Mesenchymal stem cell (in vitro differentiated cells and primary cell): ENCODE results near the gene PIK3R5.

Source experiments
- DNase-seq: peaks from one replicate; pipeline ENCODE4 v3.0.0-alpha.2; 2013
- H2AFZ ChIP-seq: one replicate; pipeline ENCODE4 v1.6.1; 2013; ENCODE audit warnings: low read depth, mild to moderate bottlenecking, control low read depth, inconsistent platforms, low read length, moderate library complexity
- H2AK5ac ChIP-seq: 2 replicates; pipeline ENCODE4 v1.6.1; 2013; ENCODE audit warnings: low read length, moderate library complexity, mild to moderate bottlenecking, inconsistent platforms; ENCODE audit not compliant: severe bottlenecking
- H2BK120ac ChIP-seq: one replicate; pipeline ENCODE4 v1.6.1; 2013; ENCODE audit warnings: low read depth, mild to moderate bottlenecking, inconsistent platforms, low read length, moderate library complexity
- H2BK12ac ChIP-seq, 2 experiments: one replicate each; pipeline ENCODE4 v1.6.1; 2013; ENCODE audit warnings: inconsistent platforms in 2 of 2, low read length in 2 of 2, mild to moderate bottlenecking in 2 of 2, moderate library complexity in 2 of 2, control low read depth in 1 of 2
- H2BK15ac ChIP-seq: one replicate; pipeline ENCODE4 v1.6.1; 2013; ENCODE audit warnings: mild to moderate bottlenecking, low read depth, inconsistent platforms; ENCODE audit not compliant: poor library complexity, severe bottlenecking
- H2BK5ac ChIP-seq: 2 replicates; pipeline ENCODE4 v1.6.1; 2013; ENCODE audit warnings: low read depth, mild to moderate bottlenecking, low read length, control low read depth, inconsistent platforms; ENCODE audit not compliant: poor library complexity, severe bottlenecking
- H3K14ac ChIP-seq, 2 experiments: one replicate each; pipeline ENCODE4 v1.6.1; 2013; ENCODE audit warnings: inconsistent platforms in 2 of 2, low read length in 2 of 2, control low read depth in 1 of 2, mild to moderate bottlenecking in 1 of 2, moderate library complexity in 1 of 2
- H3K18ac ChIP-seq, 2 experiments: one replicate each; pipeline ENCODE4 v1.6.1; 2013; ENCODE audit warnings: inconsistent platforms in 2 of 2, low read length in 2 of 2, control low read depth in 1 of 2, low read depth in 1 of 2, mild to moderate bottlenecking in 1 of 2
- H3K23ac ChIP-seq, 2 experiments: one replicate each; pipeline ENCODE4 v1.6.1; 2013; ENCODE audit warnings: inconsistent platforms in 2 of 2, low read length in 2 of 2, mild to moderate bottlenecking in 2 of 2, moderate library complexity in 2 of 2, control low read depth in 1 of 2
- H3K27ac ChIP-seq: 2 replicates; pipeline ENCODE4 v1.5.1; 2013; ENCODE audit warnings: mild to moderate bottlenecking, moderate library complexity, low read length, control low read depth, inconsistent platforms; ENCODE audit not compliant: poor library complexity, severe bottlenecking
- H3K27me3 ChIP-seq, 2 experiments: 2 replicates each; pipeline versions ENCODE4 v1.6.1 to v1.7.0; 2013; ENCODE audit warnings: low read length in 2 of 2, mild to moderate bottlenecking in 2 of 2, moderate library complexity in 2 of 2, control low read depth in 1 of 2, inconsistent platforms in 1 of 2; ENCODE audit not compliant: control insufficient read depth in 1 of 2, insufficient read depth in 1 of 2
- H3K36me3 ChIP-seq, 2 experiments: 2 replicates each; pipeline versions ENCODE4 v1.6.1 to v1.7.0; 2013; ENCODE audit warnings: low read length in 2 of 2, control low read depth in 1 of 2, inconsistent platforms in 1 of 2, low read depth in 1 of 2, mild to moderate bottlenecking in 1 of 2; ENCODE audit not compliant: insufficient read depth in 2 of 2, control insufficient read depth in 1 of 2
- H3K4ac ChIP-seq, 2 experiments: one replicate each; pipeline ENCODE4 v1.6.1; 2013; ENCODE audit warnings: inconsistent platforms in 2 of 2, low read length in 2 of 2, mild to moderate bottlenecking in 2 of 2, moderate library complexity in 2 of 2, control low read depth in 1 of 2, low read depth in 1 of 2
- H3K4me1 ChIP-seq: 2 replicates; pipeline ENCODE4 v1.6.1; 2013; ENCODE audit warnings: low read depth, low read length, control low read depth; ENCODE audit not compliant: control insufficient read depth, insufficient read depth
- H3K4me2 ChIP-seq: 2 replicates; pipeline ENCODE4 v1.6.1; 2013; ENCODE audit warnings: low read length, mild to moderate bottlenecking, inconsistent platforms; ENCODE audit not compliant: poor library complexity, severe bottlenecking
- H3K4me3 ChIP-seq, 2 experiments: 2 replicates each; pipeline versions ENCODE4 v1.5.1 to v1.7.0; 2013; ENCODE audit warnings: low read length in 2 of 2, mild to moderate bottlenecking in 2 of 2, control low read depth in 1 of 2, low read depth in 1 of 2; ENCODE audit not compliant: insufficient read depth in 1 of 2
- H3K79me1 ChIP-seq: replicated peaks from 2 replicates; pipeline ENCODE4 v1.6.1; 2013; ENCODE audit warnings: mild to moderate bottlenecking, control low read depth, low read length, inconsistent platforms; ENCODE audit not compliant: poor library complexity, severe bottlenecking
- H3K9ac ChIP-seq: 2 replicates; pipeline ENCODE4 v1.7.0; 2013; ENCODE audit warnings: mild to moderate bottlenecking, low read length, moderate library complexity
- H3K9me3 ChIP-seq: 2 replicates; pipeline ENCODE4 v1.7.0; 2013; ENCODE audit warnings: mild to moderate bottlenecking, low read length; ENCODE audit not compliant: control insufficient read depth
- H4K8ac ChIP-seq: one replicate; pipeline ENCODE4 v1.6.1; 2013; ENCODE audit warnings: inconsistent platforms, mild to moderate bottlenecking, low read length, moderate library complexity
- H4K91ac ChIP-seq: one replicate; pipeline ENCODE4 v1.6.1; 2013; ENCODE audit warnings: mild to moderate bottlenecking, low read length, inconsistent platforms
- WGBS: methylation state at CpG from one replicate; pipeline ENCODE4 v1.1.7; 2013; ENCODE audit warnings: mixed read lengths; 5-methylcytosine and 5-hydroxymethylcytosine counted together

The PIK3R5 gene

GRCh38 chr17:8939496-8940334 lies 25.8 kb downstream of the PIK3R5 start:
- no peak overlapping the region for H2BK5ac ChIP-seq
- H3K14ac ChIP-seq, result no peak overlapping the region
- H3K79me1 ChIP-seq, result no peaks in the 10 kb centered on the region
- H3K27ac ChIP-seq, result no peak overlapping the region
- H3K18ac ChIP-seq, result no peak overlapping the region
- no peak overlapping the region for H3K4ac ChIP-seq
- H3K4me1 ChIP-seq, result no peaks in the 10 kb centered on the region
- H4K91ac ChIP-seq, result no peak overlapping the region
- WGBS, result 47% methylated on average over 11 of the region's 12 CpGs
- no peak overlapping the region for H2AFZ ChIP-seq
- no peak overlapping the region for H2BK15ac ChIP-seq
- H2AK5ac ChIP-seq, result no peak overlapping the region
- no peak overlapping the region for H3K4me3 ChIP-seq
- no peak overlapping the region for H3K23ac ChIP-seq
- no peak overlapping the region for H2BK12ac ChIP-seq
- no peak overlapping the region for H4K8ac ChIP-seq
- no peak overlapping the region for H3K4me2 ChIP-seq
- no peak for DNase-seq
- H3K27me3 ChIP-seq, result peaks cover 4 to 15% of the 10 kb centered on the region in 2 experiments
- no peak overlapping the region for H2BK120ac ChIP-seq
- H3K9ac ChIP-seq, result no peak overlapping the region
- H3K36me3 ChIP-seq, result no peaks in the 10 kb centered on the region
- H3K9me3 ChIP-seq, result no peaks in the 10 kb centered on the region

- no peak overlapping the region for H2AK5ac ChIP-seq
- H3K9ac ChIP-seq, result no peak overlapping the region
- H4K91ac ChIP-seq, result no peak overlapping the region
- 66% methylated on average over 5 of the region's 5 CpGs for WGBS
- H3K79me1 ChIP-seq, result no peaks in the 10 kb centered on the region
- no peaks in the 10 kb centered on the region for H3K4me1 ChIP-seq
- no peak overlapping the region for H4K8ac ChIP-seq
- no peak overlapping the region for H3K4me3 ChIP-seq
- H3K27ac ChIP-seq, result no peak overlapping the region
- H3K9me3 ChIP-seq, result peaks cover 4% of the 10 kb centered on the region
- no peak overlapping the region for H2BK12ac ChIP-seq
- no peak overlapping the region for H2BK15ac ChIP-seq
- no peaks in the 10 kb centered on the region for H3K36me3 ChIP-seq
- no peak overlapping the region for H2BK5ac ChIP-seq
- DNase-seq, result no peak
- H3K23ac ChIP-seq, result no peak overlapping the region
- H2BK120ac ChIP-seq, result no peak overlapping the region
- no peak overlapping the region for H3K4ac ChIP-seq
- peaks cover 4 to 15% of the 10 kb centered on the region in 2 experiments for H3K27me3 ChIP-seq
- no peak overlapping the region for H3K18ac ChIP-seq
- H3K4me2 ChIP-seq, result no peak overlapping the region
- no peak overlapping the region for H2AFZ ChIP-seq
- no peak overlapping the region for H3K14ac ChIP-seq
Observed at GRCh38 chr17:8938933-8939332, 26.6 kb downstream of the PIK3R5 start.

GRCh38 chr17:8935191-8935590 lies 30.3 kb downstream of the PIK3R5 start:
- H3K27ac ChIP-seq, result no peak overlapping the region
- no peak overlapping the region for H2BK12ac ChIP-seq
- no peak overlapping the region for H3K14ac ChIP-seq
- no peak overlapping the region for H3K4me2 ChIP-seq
- no peak for DNase-seq
- no peak overlapping the region for H2BK5ac ChIP-seq
- H4K8ac ChIP-seq, result no peak overlapping the region
- no peak overlapping the region for H3K18ac ChIP-seq
- H3K23ac ChIP-seq, result no peak overlapping the region
- H3K9ac ChIP-seq, result no peak overlapping the region
- H3K27me3 ChIP-seq, result peaks cover 0 to 12% of the 10 kb centered on the region in 2 experiments
- no peak overlapping the region for H2BK120ac ChIP-seq
- no peak overlapping the region for H2AFZ ChIP-seq
- no peak overlapping the region for H2AK5ac ChIP-seq
- H3K4me3 ChIP-seq, result no peak overlapping the region
- H3K9me3 ChIP-seq, result peaks cover 23% of the 10 kb centered on the region
- no peak overlapping the region for H3K4ac ChIP-seq
- H2BK15ac ChIP-seq, result no peak overlapping the region
- H3K36me3 ChIP-seq, result no peaks in the 10 kb centered on the region
- no peaks in the 10 kb centered on the region for H3K4me1 ChIP-seq
- WGBS, result 61% methylated on average over 8 of the region's 9 CpGs
- no peak overlapping the region for H4K91ac ChIP-seq
- H3K79me1 ChIP-seq, result no peaks in the 10 kb centered on the region

- no peak overlapping the region for H4K8ac ChIP-seq
- no peak overlapping the region for H3K4ac ChIP-seq
- H3K4me2 ChIP-seq, result no peak overlapping the region
- DNase-seq, result no peak
- no peaks in the 10 kb centered on the region for H3K79me1 ChIP-seq
- 52% methylated on average over 5 of the region's 6 CpGs for WGBS
- H2BK15ac ChIP-seq, result no peak overlapping the region
- no peak overlapping the region for H2BK5ac ChIP-seq
- no peak overlapping the region for H4K91ac ChIP-seq
- H2BK120ac ChIP-seq, result no peak overlapping the region
- H3K14ac ChIP-seq, result no peak overlapping the region
- H2AFZ ChIP-seq, result no peak overlapping the region
- no peak overlapping the region for H3K9ac ChIP-seq
- no peak overlapping the region for H3K18ac ChIP-seq
- no peak overlapping the region for H3K27ac ChIP-seq
- no peaks in the 10 kb centered on the region for H3K4me1 ChIP-seq
- no peak overlapping the region for H3K4me3 ChIP-seq
- H3K9me3 ChIP-seq, result peaks cover 31% of the 10 kb centered on the region
- no peak overlapping the region for H2BK12ac ChIP-seq
- peaks cover 0 to 9% of the 10 kb centered on the region in 2 experiments for H3K27me3 ChIP-seq
- H3K36me3 ChIP-seq, result no peaks in the 10 kb centered on the region
- H2AK5ac ChIP-seq, result no peak overlapping the region
- no peak overlapping the region for H3K23ac ChIP-seq
Observed at GRCh38 chr17:8934346-8934745, 31.2 kb downstream of the PIK3R5 start.
